CD14-positive monocyte (primary cell): Measurements from ENCODE around the gene SMG6. TPM values are rescaled to one million over a fixed set of nuclear protein-coding genes. Genes with fewer than 3 reads are reported as not detected.

ENCODE experiments used
- DNase-seq, 3 donors: peaks; one replicate each; pipeline ENCODE4 v3.0.0-alpha.2; 2011 to 2022
- H2AFZ ChIP-seq: 2 replicates; pipeline ENCODE4 v1.6.0; 2012; ENCODE audit warnings: mild to moderate bottlenecking, low read depth, low read length, inconsistent platforms; ENCODE audit not compliant: insufficient read depth, poor library complexity, severe bottlenecking
- H3K27ac ChIP-seq, 2 donors: 1 replicate in 1 of 2; 2 replicates in 1 of 2; pipeline ENCODE4 v1.5.1; 2012 to 2013; ENCODE audit warnings: low read length in 2 of 2, control low read depth in 1 of 2, inconsistent platforms in 1 of 2, low read depth in 1 of 2, mild to moderate bottlenecking in 1 of 2
- H3K27me3 ChIP-seq, 2 donors: one replicate each; pipeline versions ENCODE4 v1.6.0 to v1.6.1; 2011 to 2013; ENCODE audit warnings: low read length in 2 of 2; ENCODE audit not compliant: control insufficient read depth in 2 of 2, insufficient read depth in 2 of 2
- H3K36me3 ChIP-seq, 2 donors: replicated peaks in 1 of 2; 1 replicate in 1 of 2; 2 replicates in 1 of 2; pipeline versions ENCODE4 v1.5.1 to v1.6.1; 2012 to 2013; ENCODE audit warnings: low read length in 2 of 2, control low read depth in 1 of 2, inconsistent platforms in 1 of 2, mild to moderate bottlenecking in 1 of 2; ENCODE audit not compliant: insufficient read depth in 2 of 2, control insufficient read depth in 1 of 2
- H3K4me1 ChIP-seq, 2 donors: 1 replicate in 1 of 2; 2 replicates in 1 of 2; pipeline versions ENCODE4 v1.5.1 to v1.6.1; 2012 to 2013; ENCODE audit warnings: low read length in 2 of 2, control low read depth in 1 of 2, inconsistent platforms in 1 of 2, mild to moderate bottlenecking in 1 of 2, moderate library complexity in 1 of 2; ENCODE audit not compliant: insufficient read depth in 2 of 2, control insufficient read depth in 1 of 2
- H3K4me2 ChIP-seq: replicated peaks from 2 replicates; pipeline ENCODE3; 2012; ENCODE audit warnings: low read length, moderate library complexity, mild to moderate bottlenecking; ENCODE audit not compliant: poor library complexity, severe bottlenecking; ENCODE audit errors: extremely low read depth
- H3K4me3 ChIP-seq, 3 experiments: fragments of 200-600 bp in 1 of 3; sonication (generic) in 1 of 3; replicated peaks in 1 of 3; 1 replicate in 2 of 3; 2 replicates in 1 of 3; pipeline ENCODE4 v1.5.1; 2011 to 2013; ENCODE audit warnings: low read length in 3 of 3, mild to moderate bottlenecking in 3 of 3, control low read depth in 2 of 3, low read depth in 2 of 3, inconsistent platforms in 1 of 3, moderate library complexity in 1 of 3
- H3K79me2 ChIP-seq: 2 replicates; pipeline ENCODE4 v1.6.0; 2012; ENCODE audit warnings: mild to moderate bottlenecking, control low read depth, inconsistent platforms, low read length, moderate library complexity; ENCODE audit not compliant: insufficient read depth
- H3K9ac ChIP-seq: 2 replicates; pipeline ENCODE4 v1.6.0; 2017; ENCODE audit warnings: low read length, mild to moderate bottlenecking; ENCODE audit not compliant: insufficient read depth, poor library complexity, severe bottlenecking
- H3K9me3 ChIP-seq, 2 donors: replicated peaks in 1 of 2; 1 replicate in 1 of 2; 2 replicates in 1 of 2; pipeline versions ENCODE4 v1.5.1 to v1.6.1; 2012 to 2013; ENCODE audit warnings: low read length in 2 of 2, control low read depth in 1 of 2; ENCODE audit not compliant: control insufficient read depth in 1 of 2, insufficient read depth in 1 of 2
- H4K20me1 ChIP-seq: 2 replicates; pipeline ENCODE4 v1.6.0; 2012; ENCODE audit warnings: mild to moderate bottlenecking, low read length, control low read depth, moderate library complexity; ENCODE audit not compliant: insufficient read depth
- H3K27ac Mint-ChIP-seq, 7 donors: one replicate each; pipeline ENCODE4 v1.8.0; 2020; ENCODE audit warnings: mild to moderate bottlenecking in 7 of 7, mixed read lengths in 7 of 7, moderate library complexity in 6 of 7, inconsistent platforms in 2 of 7
- H3K27me3 Mint-ChIP-seq, 3 donors: one replicate each; pipeline ENCODE4 v1.8.0; 2021 to 2022; ENCODE audit warnings: low read depth in 3 of 3, mild to moderate bottlenecking in 3 of 3, mixed read lengths in 3 of 3, moderate library complexity in 3 of 3, inconsistent platforms in 1 of 3
- H3K36me3 Mint-ChIP-seq, 2 donors: one replicate each; pipeline ENCODE4 v1.8.0; 2020; ENCODE audit warnings: mixed read lengths in 2 of 2, inconsistent platforms in 1 of 2, mild to moderate bottlenecking in 1 of 2
- H3K4me1 Mint-ChIP-seq: one replicate; pipeline ENCODE4 v1.8.0; 2020; ENCODE audit warnings: mild to moderate bottlenecking, mixed read lengths
- H3K4me3 Mint-ChIP-seq, 2 donors: one replicate each; pipeline ENCODE4 v1.8.0; 2020; ENCODE audit warnings: mild to moderate bottlenecking in 2 of 2, mixed read lengths in 2 of 2, moderate library complexity in 1 of 2
- H3K9me3 Mint-ChIP-seq, 7 donors: one replicate each; pipeline ENCODE4 v1.8.0; 2020 to 2022; ENCODE audit warnings: mixed read lengths in 7 of 7, mild to moderate bottlenecking in 6 of 7, moderate library complexity in 6 of 7, inconsistent platforms in 2 of 7
- CTCF ChIP-seq: fragments of 200-600 bp; IDR thresholded peaks from one replicate; pipeline ENCODE4 v1.8.0; 2022; ENCODE audit warnings: antibody characterized with exemption, mild to moderate bottlenecking
- WGBS: methylation state at CpG from one replicate; pipeline ENCODE4 v1.1.5; 2013; ENCODE audit warnings: missing lambda C conversion rate; ENCODE audit not compliant: insufficient coverage; 5-methylcytosine and 5-hydroxymethylcytosine counted together
- intact Hi-C, 2 donors: fragments of 100-400 bp; cut with micrococcal nuclease; formaldehyde crosslinking; loops; one replicate each; pipeline versions ENCODE4 v1.15.0 to v1.15.1; 2023
- polyA plus RNA-seq, 3 donors: library from polyadenylated mRNA; depleted of rRNA in 1 of 3; unstranded in 2 of 3; stranded (reverse) in 1 of 3; fragments of 300-500 nt in 2 of 3; fragments of >200 nt in 1 of 3; fragmentation: Illumina TruSeq in 2 of 3; gene quantifications; 1 replicate in 2 of 3; 2 replicates in 1 of 3; pipeline ENCODE4 v1.2.3, GENCODE V29; 2012 to 2021

The SMG6 gene
- polyA plus RNA-seq, 3 donors = 0.67 to 7.1 (median 1.1) TPM

- intact Hi-C loops = loop anchor here (1.0 to 10.0 kb wide), 4 partner anchors 67 to 189 kb away; no protein-coding TSS in a partner anchor
- Histone ChIP-seq H3K4me3 (peak overlapping the region; percentile 24 to 78 (median 61)), H4K20me1 (peaks cover 14% of the 10 kb centered on the region), H3K4me2 (peak overlapping the region; percentile 85), H3K27ac (no peak overlapping the region), H3K9me3 (peaks cover 0 to 3% of the 10 kb centered on the region in 2 donors), H2AFZ (no peak overlapping the region), H3K79me2 (no peaks in the 10 kb centered on the region), H3K27me3 (peaks cover 36 to 56% of the 10 kb centered on the region in 2 donors), H3K36me3 (no peaks in the 10 kb centered on the region), H3K9ac (peak overlapping the region; percentile 65), H3K4me1 (peaks cover 46 to 86% of the 10 kb centered on the region in 2 donors)
- H3K36me3 Mint-ChIP-seq = peaks cover 4 to 6% of the 10 kb centered on the region in 2 donors
- H3K4me1 Mint-ChIP-seq = peaks cover 41% of the 10 kb centered on the region
- no peak for DNase-seq
- WGBS = under 1% methylated on average over 108 of the region's 113 CpGs
- no peak for TF ChIP-seq CTCF
- peaks cover 40 to 81% (median 49%) of the 10 kb centered on the region in 3 donors for H3K27me3 Mint-ChIP-seq
- no peak overlapping the region for H3K27ac Mint-ChIP-seq
- H3K9me3 Mint-ChIP-seq = peaks cover 0 to 19% (median 7%) of the 10 kb centered on the region in 7 donors
- peak overlapping the region; percentile 77 to 85 for H3K4me3 Mint-ChIP-seq
Observed at GRCh38 chr17:2055292-2056205, 248.0 kb downstream of the SMG6 start.

GRCh38 chr17:2054512-2055291 lies 248.9 kb downstream of the SMG6 start, which contains the start of gene HIC1:
Gene HIC1 (plus strand): TSS chr17:2055103. CDS start chr17:2056691, 1,588 bp downstream.
- Histone ChIP-seq H3K9me3 (peaks cover 0 to 3% of the 10 kb centered on the region in 2 donors), H3K4me1 (peaks cover 41 to 83% of the 10 kb centered on the region in 2 donors), H4K20me1 (peaks cover 14% of the 10 kb centered on the region), H3K4me2 (peak within 1 kb of the TSS; percentile 85), H3K36me3 (no peaks in the 10 kb centered on the region), H3K27me3 (peaks cover 36 to 52% of the 10 kb centered on the region in 2 donors), H3K4me3 (peak within 1 kb of the TSS; percentile 7 to 78 (median 61)), H3K79me2 (no peaks in the 10 kb centered on the region), H3K27ac (no peak within 1 kb of the TSS), H3K9ac (peak within 1 kb of the TSS; percentile 65), H2AFZ (no peak within 1 kb of the TSS)
- peaks cover 33% of the 10 kb centered on the region for H3K4me1 Mint-ChIP-seq
- intact Hi-C loops = loop anchor here (1.0 to 10.0 kb wide), 6 partner anchors 68 to 298 kb away; no protein-coding TSS in a partner anchor
- no peaks in the 10 kb centered on the region for H3K36me3 Mint-ChIP-seq
- peaks cover 35 to 75% (median 49%) of the 10 kb centered on the region in 3 donors for H3K27me3 Mint-ChIP-seq
- peak; percentile 65 to 76 (median 74) for DNase-seq
- under 1% methylated on average over 62 of the region's 72 CpGs for WGBS
- peak within 1 kb of the TSS; percentile 67 to 82 for H3K4me3 Mint-ChIP-seq
- H3K27ac Mint-ChIP-seq = peak within 1 kb of the TSS in 2 of 7 donors; percentile 2 to 75
- H3K9me3 Mint-ChIP-seq = peaks cover 0 to 19% (median 7%) of the 10 kb centered on the region in 7 donors
- TF ChIP-seq CTCF = peak; percentile 97
